B cell (primary cell): ENCODE measurements around the gene STRADA. TPM values are rescaled to one million over a fixed set of nuclear protein-coding genes. Genes with fewer than 3 reads are reported as not detected.
A peak's percentile ranks its signal among the peaks of the same experiment; 100 is the strongest.

ENCODE experiments used
- ATAC-seq: fragments of 200-7000 bp; cut with Tn5 transposase; one replicate; pipeline ENCODE4 v1.10.0; 2021; ENCODE audit warnings: low read depth, mild to moderate bottlenecking, moderate number of reproducible peaks, moderate library complexity
- CTCF ChIA-PET: fragments of 350-600 bp; sonication (Branson Sonifier 250); formaldehyde crosslinking; loops from one replicate; lab custom pipeline; 2021; ENCODE audit warnings: antibody characterized with exemption, inconsistent platforms; lab: Charles Lee
- POLR2A ChIA-PET: fragments of 350-600 bp; sonication (Branson Sonifier 250); formaldehyde crosslinking; loops from one replicate; lab custom pipeline; 2021; ENCODE audit warnings: antibody characterized with exemption; lab: Charles Lee
- DNase-seq: peaks from one replicate; pipeline ENCODE4 v3.0.0; 2013
- H2AFZ ChIP-seq: 2 replicates; pipeline ENCODE4 v1.6.1; 2012; ENCODE audit warnings: mild to moderate bottlenecking, low read depth, low read length; ENCODE audit not compliant: insufficient read depth, poor library complexity, severe bottlenecking
- H3K27ac ChIP-seq, 2 donors: 1 replicate in 1 of 2; 2 replicates in 1 of 2; pipeline ENCODE4 v1.5.1; 2012 to 2013; ENCODE audit warnings: low read length in 2 of 2, mild to moderate bottlenecking in 2 of 2, moderate library complexity in 1 of 2
- H3K27me3 ChIP-seq, 4 experiments: fragments of 200-600 bp in 1 of 4; sonication (generic) in 1 of 4; replicated peaks in 1 of 4; 1 replicate in 2 of 4; 2 replicates in 2 of 4; pipeline versions ENCODE4 v1.6.1 to v1.7.0; 2013 to 2016; ENCODE audit warnings: low read length in 3 of 4, mild to moderate bottlenecking in 2 of 4, mixed read lengths in 1 of 4, moderate library complexity in 1 of 4; ENCODE audit not compliant: insufficient read depth in 4 of 4, control insufficient read depth in 3 of 4; ENCODE audit errors: control extremely low read depth in 1 of 4
- H3K36me3 ChIP-seq, 2 experiments: replicated peaks in 1 of 2; 1 replicate in 1 of 2; 2 replicates in 1 of 2; pipeline versions ENCODE4 v1.6.1 to v1.7.1; 2013; ENCODE audit warnings: low read length in 1 of 2; ENCODE audit not compliant: insufficient read depth in 2 of 2, control insufficient read depth in 1 of 2; ENCODE audit errors: control extremely low read depth in 1 of 2, extremely low read depth in 1 of 2
- H3K4me1 ChIP-seq, 2 donors: fragments of 200-600 bp in 1 of 2; sonication (generic) in 1 of 2; 1 replicate in 1 of 2; 2 replicates in 1 of 2; pipeline versions ENCODE4 v1.5.1 to v1.6.1; 2013 to 2017; ENCODE audit warnings: low read length in 2 of 2; ENCODE audit not compliant: control insufficient read depth in 2 of 2, insufficient read depth in 2 of 2
- H3K4me2 ChIP-seq: replicated peaks from 2 replicates; pipeline ENCODE3; 2012; ENCODE audit warnings: mild to moderate bottlenecking, low read depth, low read length; ENCODE audit not compliant: poor library complexity, severe bottlenecking
- H3K4me3 ChIP-seq, 5 experiments: fragments of 200-600 bp in 1 of 5; sonication (generic) in 1 of 5; 1 replicate in 3 of 5; 2 replicates in 2 of 5; pipeline versions ENCODE4 v1.5.1 to v1.7.0; 2011 to 2016; ENCODE audit warnings: low read length in 4 of 5, mild to moderate bottlenecking in 4 of 5, low read depth in 2 of 5, control low read depth in 1 of 5, moderate library complexity in 1 of 5; ENCODE audit not compliant: insufficient read depth in 1 of 5; ENCODE audit errors: control extremely low read depth in 1 of 5, extremely low read depth in 1 of 5
- H3K79me2 ChIP-seq: fragments of 200-600 bp; sonication (generic); one replicate; pipeline ENCODE4 v1.6.0; 2016; ENCODE audit warnings: low read length; ENCODE audit not compliant: control insufficient read depth, insufficient read depth
- H3K9ac ChIP-seq: fragments of 200-600 bp; sonication (generic); 2 replicates; pipeline ENCODE4 v1.6.1; 2017; ENCODE audit warnings: mild to moderate bottlenecking, low read length, moderate library complexity
- H3K9me3 ChIP-seq, 3 donors: one replicate each; pipeline versions ENCODE4 v1.6.1 to v1.7.1; 2013; ENCODE audit warnings: low read length in 2 of 3; ENCODE audit not compliant: control insufficient read depth in 2 of 3, insufficient read depth in 1 of 3; ENCODE audit errors: control extremely low read depth in 1 of 3
- H4K20me1 ChIP-seq: 2 replicates; pipeline ENCODE4 v1.6.0; 2012; ENCODE audit warnings: mild to moderate bottlenecking, low read length; ENCODE audit not compliant: insufficient read depth, control insufficient read depth, poor library complexity, severe bottlenecking
- H3K27ac Mint-ChIP-seq: one replicate; pipeline ENCODE4 v1.8.0; 2021; ENCODE audit warnings: mixed read lengths
- H3K27me3 Mint-ChIP-seq: one replicate; pipeline ENCODE4 v1.8.0; 2021; ENCODE audit warnings: mixed read lengths
- H3K4me1 Mint-ChIP-seq: one replicate; pipeline ENCODE4 v1.8.0; 2021; ENCODE audit warnings: mixed read lengths
- H3K4me3 Mint-ChIP-seq: one replicate; pipeline ENCODE4 v1.8.0; 2021; ENCODE audit warnings: mixed read lengths
- H3K9me3 Mint-ChIP-seq: one replicate; pipeline ENCODE4 v1.8.0; 2022; ENCODE audit warnings: mixed read lengths; ENCODE audit not compliant: insufficient read depth
- EZH2 ChIP-seq: IDR thresholded peaks from 2 replicates; pipeline ENCODE4 v1.6.1; 2012; ENCODE audit warnings: borderline replicate concordance, low read depth, mild to moderate bottlenecking, moderate library complexity, low read length; ENCODE audit not compliant: insufficient read depth, poor library complexity, severe bottlenecking
- WGBS: methylation state at CpG from one replicate; pipeline ENCODE4 v1.1.5; 2013; ENCODE audit warnings: missing lambda C conversion rate; ENCODE audit not compliant: insufficient coverage; 5-methylcytosine and 5-hydroxymethylcytosine counted together
- intact Hi-C: fragments of 100-400 bp; cut with micrococcal nuclease; formaldehyde crosslinking; loops from one replicate; pipeline ENCODE4 v1.10.0; 2022
- polyA plus RNA-seq: library from polyadenylated mRNA; depleted of rRNA; stranded (reverse); fragments of >200 nt; gene quantifications from 2 replicates; pipeline ENCODE4 v1.2.3, GENCODE V29; 2012
- total RNA-seq, 2 donors: library from RNA; stranded (reverse); fragments of 120-200 nt in 1 of 2; gene quantifications; 1 replicate in 1 of 2; 2 replicates in 1 of 2; pipeline versions ENCODE4 v1.2.3 to v1.2.4, GENCODE V29; 2013 to 2022
- TF ChIP-seq, protein P1 (sequence below): fragments of 200-600 bp; IDR thresholded peaks from one replicate; pipeline ENCODE4 v1.8.0; 2022; ENCODE audit warnings: antibody characterized with exemption, mild to moderate bottlenecking

Gene STRADA
- total and polyA plus RNA-seq, 2 donors (not counting 1 experiment from before 2014, with no cell fraction given): 48.1 to 93.2 TPM

DNA sequence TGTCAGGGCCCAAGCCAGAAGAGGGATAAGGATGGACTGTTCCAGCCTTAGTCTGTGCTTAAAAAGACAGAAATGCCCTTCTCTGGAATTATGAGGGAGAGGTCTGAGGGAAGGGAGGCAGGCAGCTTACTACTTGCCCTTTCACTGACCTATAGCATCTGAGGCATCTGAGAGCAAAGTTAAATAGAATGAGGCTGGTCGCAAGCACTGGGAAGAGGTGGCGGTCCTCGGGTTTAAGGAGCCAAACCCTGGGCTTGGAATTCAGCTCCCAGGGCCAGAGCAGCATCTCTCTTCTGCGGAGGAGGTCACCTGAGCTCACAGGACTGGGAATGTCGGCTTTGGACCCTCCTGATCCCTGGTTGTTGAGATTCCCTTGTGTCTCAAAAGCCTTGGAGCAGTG is 38.6 kb downstream of the STRADA start:
- peaks cover 27% of the 10 kb centered on the region for H4K20me1 ChIP-seq
- peak overlapping the region; percentile 77 to 95 for H3K27ac ChIP-seq
- peak overlapping the region in 3 of 5 experiments; percentile 43 to 95 (median 66) for H3K4me3 ChIP-seq
- H3K9me3 Mint-ChIP-seq: no peaks in the 10 kb centered on the region
- 93% methylated on average over 5 of the region's 5 CpGs for WGBS
- peaks cover 62% of the 10 kb centered on the region for H3K4me1 Mint-ChIP-seq
- no peak for ATAC-seq
- DNase-seq: no peak
- H3K27me3 ChIP-seq: no peaks in the 10 kb centered on the region
- H3K4me3 Mint-ChIP-seq: peak overlapping the region; percentile 89
- no peaks in the 10 kb centered on the region for H3K27me3 Mint-ChIP-seq
- H3K4me1 ChIP-seq: peaks cover 55 to 62% of the 10 kb centered on the region in 2 donors
- peak overlapping the region; percentile 64 for H3K9ac ChIP-seq
- TF ChIP-seq, protein P1, sequence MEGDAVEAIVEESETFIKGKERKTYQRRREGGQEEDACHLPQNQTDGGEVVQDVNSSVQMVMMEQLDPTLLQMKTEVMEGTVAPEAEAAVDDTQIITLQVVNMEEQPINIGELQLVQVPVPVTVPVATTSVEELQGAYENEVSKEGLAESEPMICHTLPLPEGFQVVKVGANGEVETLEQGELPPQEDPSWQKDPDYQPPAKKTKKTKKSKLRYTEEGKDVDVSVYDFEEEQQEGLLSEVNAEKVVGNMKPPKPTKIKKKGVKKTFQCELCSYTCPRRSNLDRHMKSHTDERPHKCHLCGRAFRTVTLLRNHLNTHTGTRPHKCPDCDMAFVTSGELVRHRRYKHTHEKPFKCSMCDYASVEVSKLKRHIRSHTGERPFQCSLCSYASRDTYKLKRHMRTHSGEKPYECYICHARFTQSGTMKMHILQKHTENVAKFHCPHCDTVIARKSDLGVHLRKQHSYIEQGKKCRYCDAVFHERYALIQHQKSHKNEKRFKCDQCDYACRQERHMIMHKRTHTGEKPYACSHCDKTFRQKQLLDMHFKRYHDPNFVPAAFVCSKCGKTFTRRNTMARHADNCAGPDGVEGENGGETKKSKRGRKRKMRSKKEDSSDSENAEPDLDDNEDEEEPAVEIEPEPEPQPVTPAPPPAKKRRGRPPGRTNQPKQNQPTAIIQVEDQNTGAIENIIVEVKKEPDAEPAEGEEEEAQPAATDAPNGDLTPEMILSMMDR: no peak
- TF ChIP-seq EZH2: no peak
- peaks cover 0 to 6% (median 0%) of the 10 kb centered on the region in 3 donors for H3K9me3 ChIP-seq
- H3K36me3 ChIP-seq: peaks cover 0 to 30% of the 10 kb centered on the region in 2 experiments
- H2AFZ ChIP-seq: no peak overlapping the region
- H3K27ac Mint-ChIP-seq: peak overlapping the region; percentile 99
- ChIA-PET CTCF (interaction anchor here (1.2 to 4.0 kb wide), 4 partner anchors 9 to 278 kb away, joined by 3 to 26 read pairs (median 6); partner anchors contain the start of gene STRADA), POLR2A (interaction anchor here (0.6 to 10.6 kb wide), 4 partner anchors 12 to 149 kb away, joined by 3 to 113 read pairs (median 4); partner anchors contain the start of genes CCDC47, DDX42 and MAP3K3)
- H3K4me2 ChIP-seq: peak overlapping the region; percentile 99
- peaks cover 51% of the 10 kb centered on the region for H3K79me2 ChIP-seq
- intact Hi-C loops: loop anchor here (5.0 kb wide), 1 partner anchor 804 kb away; the partner anchor contains the start of genes CEP95 and DDX5

GRCh38 chr17:63702721-63703015 is 38.9 kb downstream of the STRADA start:
- ChIA-PET CTCF (interaction anchor here (1.2 to 4.0 kb wide), 3 partner anchors 40 to 277 kb away, joined by 3 to 26 read pairs (median 8); partner anchors contain the start of gene STRADA), POLR2A (interaction anchor here (0.6 to 10.6 kb wide), 5 partner anchors 12 to 141 kb away, joined by 3 to 113 read pairs (median 4); partner anchors contain the start of genes CCDC47, DDX42 and MAP3K3)
- DNase-seq: peak; percentile 22
- Mint-ChIP-seq H3K27ac (peak overlapping the region; percentile 99), H3K27me3 (no peaks in the 10 kb centered on the region), H3K9me3 (no peaks in the 10 kb centered on the region), H3K4me1 (peaks cover 65% of the 10 kb centered on the region), H3K4me3 (peak overlapping the region; percentile 89)
- Histone ChIP-seq H3K4me1 (peaks cover 56 to 63% of the 10 kb centered on the region in 2 donors), H4K20me1 (peaks cover 31% of the 10 kb centered on the region), H3K9me3 (peaks cover 0 to 6% (median 0%) of the 10 kb centered on the region in 3 donors), H3K79me2 (peaks cover 53% of the 10 kb centered on the region), H3K27me3 (no peaks in the 10 kb centered on the region), H3K36me3 (peaks cover 0 to 30% of the 10 kb centered on the region in 2 experiments), H3K9ac (peak overlapping the region; percentile 64), H3K4me2 (peak overlapping the region; percentile 99), H2AFZ (no peak overlapping the region), H3K27ac (peak overlapping the region; percentile 77 to 95), H3K4me3 (peak overlapping the region; percentile 43 to 98 (median 67))
- intact Hi-C loops: loop anchor here (1.0 to 5.0 kb wide), 2 partner anchors 39 to 805 kb away; partner anchors contain the start of genes CEP95, DDX5 and STRADA
- no peak for ATAC-seq
- WGBS: 70% methylated on average over 6 of the region's 6 CpGs
- TF ChIP-seq EZH2: no peak
- TF ChIP-seq, protein P1: no peak
